IMR-90 (cell line): ENCODE results near the gene INPP5A. TPM values are rescaled to one million over a fixed set of nuclear protein-coding genes. Genes with fewer than 3 reads are reported as not detected.

Experiments used
- ATAC-seq: fragments of 200-7000 bp; cut with Tn5 transposase; 2 replicates; pipeline ENCODE4 v1.9.1; 2020; ENCODE audit warnings: low read depth, mild to moderate bottlenecking, moderate library complexity
- BruUV-seq: library from RNA; stranded (reverse); fragments of 400-500 nt; replicated peaks from 2 replicates; lab custom pipeline; 2021; lab: Mats Ljungman, UMichigan
- CTCF ChIA-PET: fragments of 300-600 bp; formaldehyde crosslinking; extraction: SDS; loops from one replicate; lab custom pipeline; 2021; ENCODE audit warnings: antibody characterized with exemption; lab: Yijun Ruan, JAX
- POLR2A ChIA-PET: fragments of 300-600 bp; sonication (Branson Sonifier 250); formaldehyde crosslinking; loops from one replicate; lab custom pipeline; 2022; ENCODE audit warnings: antibody characterized with exemption; ENCODE audit not compliant: unreplicated experiment; lab: Charles Lee
- DNase-seq: peaks from one replicate; pipeline ENCODE4 v3.0.0; 2013
- H2AFZ ChIP-seq: replicated peaks from 2 replicates; pipeline ENCODE3; 2013; ENCODE audit warnings: low read length, mild to moderate bottlenecking; ENCODE audit not compliant: poor library complexity
- H2AK5ac ChIP-seq: 2 replicates; pipeline ENCODE4 v1.6.1; 2013; ENCODE audit warnings: low read depth, low read length, inconsistent platforms
- H2AK9ac ChIP-seq: replicated peaks from 2 replicates; pipeline ENCODE3; 2013; ENCODE audit warnings: mild to moderate bottlenecking, low read depth, low read length, moderate library complexity; ENCODE audit not compliant: poor library complexity
- H2BK120ac ChIP-seq: 2 replicates; pipeline ENCODE4 v1.6.1; 2013; ENCODE audit warnings: low read depth, low read length, inconsistent platforms
- H2BK15ac ChIP-seq: 3 replicates; pipeline ENCODE4 v1.6.1; 2013; ENCODE audit warnings: low read depth, low read length, inconsistent platforms
- H2BK20ac ChIP-seq: 2 replicates; pipeline ENCODE4 v1.6.1; 2013; ENCODE audit warnings: low read depth, mild to moderate bottlenecking, inconsistent platforms, low read length, moderate library complexity
- H2BK5ac ChIP-seq: 2 replicates; pipeline ENCODE4 v1.6.1; 2013; ENCODE audit warnings: mild to moderate bottlenecking, low read depth, low read length, inconsistent platforms; ENCODE audit not compliant: poor library complexity, severe bottlenecking
- H3K14ac ChIP-seq: replicated peaks from 2 replicates; pipeline ENCODE4 v1.6.1; 2013; ENCODE audit warnings: low read depth, low read length, inconsistent platforms
- H3K18ac ChIP-seq: 2 replicates; pipeline ENCODE4 v1.6.1; 2013; ENCODE audit warnings: low read depth, low read length, control low read depth
- H3K23ac ChIP-seq: 2 replicates; pipeline ENCODE4 v1.6.1; 2013; ENCODE audit warnings: low read depth, low read length, inconsistent platforms
- H3K27ac ChIP-seq: 2 replicates; pipeline ENCODE4 v1.5.1; 2013; ENCODE audit warnings: mild to moderate bottlenecking, control low read depth, low read length; ENCODE audit not compliant: insufficient read depth
- H3K27me3 ChIP-seq: 2 replicates; pipeline ENCODE4 v1.6.1; 2013; ENCODE audit warnings: low read length; ENCODE audit not compliant: control insufficient read depth, insufficient read depth
- H3K36me3 ChIP-seq: 2 replicates; pipeline ENCODE4 v1.6.1; 2013; ENCODE audit warnings: low read length, mixed read lengths; ENCODE audit not compliant: control insufficient read depth, insufficient read depth
- H3K4ac ChIP-seq: 2 replicates; pipeline ENCODE4 v1.6.1; 2013; ENCODE audit warnings: low read depth, low read length, inconsistent platforms
- H3K4me1 ChIP-seq: 2 replicates; pipeline ENCODE4 v1.6.1; 2013; ENCODE audit warnings: low read length, mixed read lengths; ENCODE audit not compliant: control insufficient read depth, insufficient read depth
- H3K4me2 ChIP-seq: 2 replicates; pipeline ENCODE4 v1.6.1; 2013; ENCODE audit warnings: low read depth, mild to moderate bottlenecking, control low read depth, low read length, moderate library complexity
- H3K4me3 ChIP-seq: 2 replicates; pipeline ENCODE4 v1.5.1; 2013; ENCODE audit warnings: low read depth, mild to moderate bottlenecking, control low read depth, low read length, moderate library complexity; ENCODE audit not compliant: insufficient read depth
- H3K56ac ChIP-seq: 2 replicates; pipeline ENCODE4 v1.6.1; 2013; ENCODE audit warnings: low read length, inconsistent platforms; ENCODE audit not compliant: insufficient read depth; ENCODE audit errors: extremely low read depth
- H3K79me1 ChIP-seq, 2 experiments: 2 replicates each; pipeline ENCODE4 v1.6.1; 2013; ENCODE audit warnings: low read length in 2 of 2, inconsistent platforms in 1 of 2, low read depth in 1 of 2
- H3K9ac ChIP-seq: 2 replicates; pipeline ENCODE4 v1.6.1; 2013; ENCODE audit warnings: low read depth, low read length, control low read depth
- H3K9me1 ChIP-seq: 2 replicates; pipeline ENCODE4 v1.6.1; 2013; ENCODE audit warnings: low read length, inconsistent platforms; ENCODE audit not compliant: insufficient read depth
- H3K9me3 ChIP-seq: 2 replicates; pipeline ENCODE4 v1.6.1; 2013; ENCODE audit warnings: low read length; ENCODE audit not compliant: control insufficient read depth, insufficient read depth
- H4K20me1 ChIP-seq: 2 replicates; pipeline ENCODE4 v1.6.1; 2013; ENCODE audit warnings: low read length, inconsistent platforms; ENCODE audit not compliant: insufficient read depth
- H4K5ac ChIP-seq: 2 replicates; pipeline ENCODE4 v1.6.1; 2013; ENCODE audit warnings: mild to moderate bottlenecking, low read depth, low read length, control low read depth
- H4K8ac ChIP-seq, 2 experiments: 2 replicates each; pipeline ENCODE4 v1.6.1; 2013; ENCODE audit warnings: low read depth in 2 of 2, low read length in 2 of 2, control low read depth in 1 of 2, inconsistent platforms in 1 of 2
- H4K91ac ChIP-seq: 2 replicates; pipeline ENCODE4 v1.6.1; 2013; ENCODE audit warnings: low read depth, low read length, inconsistent platforms; ENCODE audit not compliant: insufficient read depth
- CEBPB ChIP-seq: IDR thresholded peaks from 2 replicates; pipeline ENCODE4 v1.6.1; 2012; ENCODE audit warnings: low read depth, low read length, improper control_type of control experiment
- CHD1 ChIP-seq: IDR thresholded peaks from 2 replicates; pipeline ENCODE4 v1.6.1; 2012; ENCODE audit warnings: low read depth, low read length, improper control_type of control experiment
- CTCF ChIP-seq: conservative IDR thresholded peaks from 2 replicates; pipeline ENCODE4 v1.5.1; 2012; ENCODE audit warnings: mild to moderate bottlenecking, low read depth, low read length, improper control_type of control experiment
- ELK1 ChIP-seq: fragments of 150-350 bp; IDR thresholded peaks from 2 replicates; pipeline ENCODE4 v1.6.1; 2016; ENCODE audit warnings: low read depth, mild to moderate bottlenecking, low read length, moderate library complexity, borderline replicate concordance
- FOS ChIP-seq: fragments of 150-350 bp; IDR thresholded peaks from 2 replicates; pipeline ENCODE4 v1.6.1; 2016; ENCODE audit warnings: low read depth, low read length
- MAFK ChIP-seq: IDR thresholded peaks from 2 replicates; pipeline ENCODE4 v1.6.1; 2012; ENCODE audit warnings: low read depth, low read length, improper control_type of control experiment
- MAZ ChIP-seq: IDR thresholded peaks from 2 replicates; pipeline ENCODE4 v1.6.1; 2012; ENCODE audit warnings: low read depth, mild to moderate bottlenecking, low read length, improper control_type of control experiment, moderate library complexity, borderline replicate concordance
- MXI1 ChIP-seq: IDR thresholded peaks from 2 replicates; pipeline ENCODE4 v1.6.1; 2012; ENCODE audit warnings: low read depth, mild to moderate bottlenecking, low read length, moderate library complexity, borderline replicate concordance
- POLR2A ChIP-seq: IDR thresholded peaks from 2 replicates; pipeline ENCODE4 v1.6.1; 2012; ENCODE audit warnings: mild to moderate bottlenecking, low read depth, low read length
- RAD21 ChIP-seq: IDR thresholded peaks from 2 replicates; pipeline ENCODE4 v1.6.1; 2012; ENCODE audit warnings: low read length, improper control_type of control experiment
- RFX5 ChIP-seq: IDR thresholded peaks from 2 replicates; pipeline ENCODE4 v1.8.0; 2012; ENCODE audit warnings: low read depth, mild to moderate bottlenecking, low read length, moderate library complexity
- SMC3 ChIP-seq: fragments of 150-350 bp; IDR thresholded peaks from 2 replicates; pipeline ENCODE4 v1.6.1; 2016; ENCODE audit warnings: low read depth, mild to moderate bottlenecking, antibody characterized with exemption, low read length, moderate library complexity
- USF2 ChIP-seq: fragments of 150-350 bp; IDR thresholded peaks from 2 replicates; pipeline ENCODE4 v1.6.1; 2017; ENCODE audit warnings: mild to moderate bottlenecking, antibody characterized with exemption, low read length, low read depth
- WGBS, 2 experiments: methylation state at CpG; one replicate each; pipeline versions ENCODE4 v1.1.5 to v1.1.7; 2013; ENCODE audit warnings: missing lambda C conversion rate in 2 of 2; ENCODE audit not compliant: insufficient read length in 1 of 2; ENCODE audit errors: extremely low coverage in 2 of 2; 5-methylcytosine and 5-hydroxymethylcytosine counted together
- dilution Hi-C: fragments of 300-500 bp; cut with HindIII; formaldehyde crosslinking; loops from one replicate; pipeline ENCODE4 v1.14.3; 2018; ENCODE audit warnings: low sequenced_read_pairs; ENCODE audit not compliant: unreplicated experiment
- in situ Hi-C: fragments of 300-500 bp; cut with MboI; formaldehyde crosslinking; loops from 3 replicates; pipeline ENCODE4 v1.14.3; 2019; ENCODE audit warnings: low sequenced_read_pairs, inconsistent platforms, mixed read lengths
- intact Hi-C: fragments of 100-400 bp; cut with micrococcal nuclease; formaldehyde crosslinking; loops from 2 replicates; pipeline ENCODE4 v1.10.0; 2022
- polyA plus RNA-seq, 3 experiments: library from polyadenylated mRNA; depleted of rRNA; stranded (reverse); fragments of >200 nt; gene quantifications; 2 replicates each; pipeline ENCODE4 v1.2.3, GENCODE V29; 2012; ENCODE audit warnings: low replicate concordance in 1 of 3
- total RNA-seq: library from RNA; depleted of rRNA; stranded (reverse); fragments of >200 nt; gene quantifications from 2 replicates; pipeline ENCODE4 v1.2.3, GENCODE V29; 2012

INPP5A gene
- total and polyA plus RNA-seq, 2 of the 4 experiments (the other 2 are of a cell fraction), result 21.4 to 36.7 TPM

- H3K4me2 ChIP-seq, result no peak overlapping the region
- peaks cover 11% of the 10 kb centered on the region for H3K9me1 ChIP-seq
- dilution Hi-C loops (no loop called here), in situ Hi-C loops (no loop called here), intact Hi-C loops (no loop called here)
- no peak overlapping the region for H4K5ac ChIP-seq
- BruUV-seq, result no TSS peak
- no peaks in the 10 kb centered on the region for H4K20me1 ChIP-seq
- no peak overlapping the region for H2BK120ac ChIP-seq
- no peak overlapping the region for H2AK9ac ChIP-seq
- H3K56ac ChIP-seq, result no peak overlapping the region
- H3K27ac ChIP-seq, result no peak overlapping the region
- H3K23ac ChIP-seq, result no peak overlapping the region
- H2BK5ac ChIP-seq, result no peak overlapping the region
- WGBS, 2 experiments, result 91% methylated on average over 9 of the region's 13 CpGs; no CpG with 5 or more reads in 1 of the 2 experiments
- H2BK20ac ChIP-seq, result no peak overlapping the region
- no peak overlapping the region for H4K8ac ChIP-seq
- H3K9ac ChIP-seq, result no peak overlapping the region
- H3K18ac ChIP-seq, result no peak overlapping the region
- no peak overlapping the region for H3K14ac ChIP-seq
- DNase-seq (no peak), ATAC-seq (no peak)
- peaks cover 0 to 2% of the 10 kb centered on the region in 2 experiments; a peak in 2 of 4 replicates for H3K79me1 ChIP-seq
- POLR2A ChIA-PET, result no interaction called here
- H3K4ac ChIP-seq, result no peak overlapping the region
- TF ChIP-seq MAZ (no peak), MAFK (no peak), CHD1 (no peak), CEBPB (no peak), RAD21 (no peak), USF2 (no peak), ELK1 (no peak), POLR2A (no peak), MXI1 (no peak), FOS (no peak), SMC3 (no peak), CTCF (no peak), RFX5 (no peak)
- CTCF ChIA-PET, result no interaction called here
- H3K36me3 ChIP-seq, result peaks cover 6% of the 10 kb centered on the region; the same call in 1 of the 2 replicates
- no peak overlapping the region for H4K91ac ChIP-seq
- H3K4me3 ChIP-seq, result no peak overlapping the region
- H2BK15ac ChIP-seq, result no peak overlapping the region
- H2AK5ac ChIP-seq, result no peak overlapping the region
- H3K27me3 ChIP-seq, result no peaks in the 10 kb centered on the region
- peaks cover 13% of the 10 kb centered on the region; the same call in 1 of the 2 replicates for H3K9me3 ChIP-seq
- no peaks in the 10 kb centered on the region for H3K4me1 ChIP-seq
- H2AFZ ChIP-seq, result peak overlapping the region; percentile 43
Measured at GRCh38 chr10:132709471-132709951, 171.9 kb downstream of the INPP5A start.
